Activated CD8-positive, alpha-beta memory T cell treated with anti-CD3 and anti-CD28 coated beads for 48 hours (primary cell): ENCODE measurements around the gene PROS1.
"Not testable (repeated sequence)": the region's sequence is repeated elsewhere in the genome, so short reads cannot be mapped to it uniquely, and the experiment has no call there.

ENCODE experiments used
- DNase-seq, 3 experiments: peaks; one replicate each; pipeline ENCODE4 v3.0.0-alpha.2; 2020; ENCODE audit warnings: low read depth in 2 of 3, low spot score in 2 of 3

Gene PROS1

DNA sequence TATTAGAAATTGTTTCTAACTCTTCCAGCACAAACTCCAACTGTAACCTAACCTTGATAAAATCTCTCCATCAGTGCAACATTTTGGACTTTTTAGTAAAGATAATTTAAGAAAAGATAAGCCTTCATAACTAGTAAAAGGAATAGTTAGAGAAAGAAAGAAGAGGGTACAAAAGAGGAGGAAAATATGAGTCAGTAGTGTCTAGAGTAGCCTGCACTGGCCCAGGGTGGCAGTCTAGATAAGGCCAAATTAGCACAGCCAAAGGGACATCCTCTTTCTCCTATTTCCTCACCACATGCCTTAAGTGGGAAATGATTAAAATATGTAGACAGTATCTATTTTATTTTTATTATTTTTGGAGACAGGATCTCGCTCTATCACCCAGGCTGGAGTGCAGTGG, 3.7 kb downstream of the PROS1 start:
- no peak for DNase-seq

DNA sequence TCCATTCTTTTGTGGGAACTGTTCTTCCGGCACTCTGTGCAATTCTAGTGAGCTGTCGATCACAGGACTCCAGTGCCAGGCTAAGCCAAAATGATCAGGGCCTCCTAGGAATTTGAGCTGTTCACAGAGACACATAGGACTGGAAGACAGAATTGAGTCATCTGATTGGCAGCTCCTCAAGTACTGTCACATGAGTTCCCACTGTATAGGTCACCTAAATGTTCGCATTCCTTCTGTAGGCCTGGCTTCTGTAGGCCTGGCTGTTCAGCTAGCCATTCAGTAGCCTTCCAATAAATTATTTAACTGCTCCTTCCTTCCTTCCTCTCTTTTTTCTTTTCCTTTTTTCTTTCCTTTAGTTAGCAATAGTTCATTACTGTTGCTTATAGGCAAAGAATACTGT, 4.3 kb downstream of the PROS1 start:
- DNase-seq = no peak

DNA sequence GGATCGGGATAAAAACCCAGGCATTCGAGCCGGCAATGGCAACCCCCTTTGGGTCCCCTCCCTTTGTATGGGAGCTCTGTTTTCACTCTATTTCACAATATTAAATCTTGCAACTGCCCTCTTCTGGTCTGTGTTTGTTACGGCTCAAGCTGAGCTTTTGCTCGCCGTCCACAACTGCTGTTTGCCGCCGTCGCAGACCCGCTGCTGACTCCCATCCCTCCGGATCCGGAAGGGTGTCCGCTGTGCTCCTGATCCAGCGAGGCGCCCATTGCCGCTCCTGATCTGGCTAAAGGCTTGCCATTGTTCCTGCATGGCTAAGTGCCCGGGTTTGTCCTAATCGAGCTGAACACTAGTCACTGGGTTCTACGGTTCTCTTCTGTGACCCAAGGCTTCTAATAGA, 8.6 kb downstream of the PROS1 start:
- DNase-seq = not testable (repeated sequence)

GRCh38 chr3:93962798-93963197, 10.9 kb downstream of the PROS1 start:
- no peak for DNase-seq

DNA sequence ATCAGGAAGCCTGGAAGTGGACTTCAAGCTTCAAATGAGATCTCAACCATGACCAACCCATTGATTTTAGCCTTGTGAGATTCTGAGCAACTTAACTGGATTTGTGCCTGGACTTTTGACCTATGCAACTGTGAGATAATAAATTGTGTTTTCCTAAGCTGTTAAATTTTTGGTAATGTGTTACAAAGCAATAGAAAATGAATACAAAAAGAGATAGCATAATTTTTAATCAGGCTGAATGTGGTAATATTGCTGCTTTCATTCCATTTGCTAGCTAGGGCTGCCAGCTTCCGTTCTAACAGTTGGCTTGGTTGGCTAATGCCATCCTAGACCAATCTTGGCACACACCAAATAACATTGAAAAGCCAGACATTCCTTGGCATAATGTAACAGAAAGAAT, 12.2 kb downstream of the PROS1 start:
- no peak for DNase-seq

GRCh38 chr3:93961026-93961425, 12.7 kb downstream of the PROS1 start:
- DNase-seq = no peak

DNA sequence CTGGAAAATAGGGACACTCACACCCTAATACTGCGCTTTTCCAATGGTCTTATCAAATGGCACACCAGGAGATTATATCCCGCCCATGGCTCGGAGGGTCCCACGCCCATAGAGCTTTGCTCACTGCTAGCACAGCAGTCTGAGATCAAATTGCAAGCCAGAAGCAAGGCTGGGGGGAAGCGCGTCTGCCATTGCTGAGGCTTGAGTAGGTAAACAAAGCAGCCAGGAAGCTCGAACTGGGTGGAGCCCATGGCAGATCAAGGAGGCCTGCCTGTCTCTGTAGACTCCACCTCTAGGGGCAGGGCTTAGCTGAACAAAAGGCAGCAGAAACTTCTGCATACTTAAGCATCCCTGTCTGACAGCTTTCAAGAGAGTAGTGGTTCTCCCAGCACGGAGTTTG, 23.7 kb downstream of the PROS1 start:
- not testable (repeated sequence) for DNase-seq

DNA sequence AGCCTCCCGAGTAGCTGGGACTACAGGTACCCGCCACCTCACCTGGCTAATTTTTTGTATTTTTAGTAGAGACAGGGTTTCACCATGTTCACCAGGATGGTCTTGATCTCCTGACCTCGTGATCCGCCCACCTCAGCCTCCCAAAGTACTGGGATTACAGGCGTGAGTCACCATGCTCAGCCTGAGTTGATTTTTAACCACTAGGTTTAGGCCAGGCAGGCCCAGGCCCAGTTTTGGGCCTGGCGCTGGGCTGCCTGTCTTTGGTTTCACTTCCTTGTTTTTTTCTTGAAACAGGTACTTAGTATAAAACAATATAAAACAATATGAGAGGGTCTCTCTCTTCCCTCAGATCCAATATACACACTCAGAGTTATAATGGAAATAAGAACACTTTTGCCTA, 36.2 kb downstream of the PROS1 start:
- not testable (repeated sequence) for DNase-seq

- DNase-seq = no peak
Observed at GRCh38 chr3:93936549-93936948, 37.1 kb downstream of the PROS1 start.

DNA sequence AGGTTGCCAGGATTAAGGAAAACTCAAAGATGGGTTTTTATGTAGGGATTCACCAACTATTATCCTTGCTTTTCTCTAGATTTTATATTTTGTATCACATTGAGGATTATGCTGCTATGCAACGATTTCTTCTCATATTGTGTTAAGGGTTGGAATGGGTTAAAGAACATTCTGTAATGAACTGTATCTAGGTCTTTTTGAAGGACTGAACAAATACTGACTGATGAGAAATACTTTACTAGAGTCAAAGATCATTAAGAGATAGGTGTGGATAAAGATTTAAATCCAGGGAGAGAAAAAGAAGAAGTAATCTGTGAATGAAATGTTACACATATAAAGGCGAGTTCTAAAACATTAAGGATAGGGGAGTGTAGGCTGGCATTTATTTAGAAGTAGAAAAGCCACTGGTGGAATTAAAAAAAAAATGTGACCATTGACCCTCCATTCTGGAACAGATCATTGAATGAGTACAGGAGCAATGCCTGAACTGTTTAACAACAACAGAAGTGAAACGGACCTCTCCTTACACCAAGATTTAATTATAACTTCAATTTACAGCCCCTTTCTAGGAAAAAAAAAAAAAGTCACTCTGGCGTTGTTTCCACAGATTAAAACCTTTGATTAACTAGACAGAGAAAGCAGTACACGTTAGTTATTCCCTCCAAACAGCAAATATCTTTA, 39.2 kb downstream of the PROS1 start:
- DNase-seq = no peak

DNA sequence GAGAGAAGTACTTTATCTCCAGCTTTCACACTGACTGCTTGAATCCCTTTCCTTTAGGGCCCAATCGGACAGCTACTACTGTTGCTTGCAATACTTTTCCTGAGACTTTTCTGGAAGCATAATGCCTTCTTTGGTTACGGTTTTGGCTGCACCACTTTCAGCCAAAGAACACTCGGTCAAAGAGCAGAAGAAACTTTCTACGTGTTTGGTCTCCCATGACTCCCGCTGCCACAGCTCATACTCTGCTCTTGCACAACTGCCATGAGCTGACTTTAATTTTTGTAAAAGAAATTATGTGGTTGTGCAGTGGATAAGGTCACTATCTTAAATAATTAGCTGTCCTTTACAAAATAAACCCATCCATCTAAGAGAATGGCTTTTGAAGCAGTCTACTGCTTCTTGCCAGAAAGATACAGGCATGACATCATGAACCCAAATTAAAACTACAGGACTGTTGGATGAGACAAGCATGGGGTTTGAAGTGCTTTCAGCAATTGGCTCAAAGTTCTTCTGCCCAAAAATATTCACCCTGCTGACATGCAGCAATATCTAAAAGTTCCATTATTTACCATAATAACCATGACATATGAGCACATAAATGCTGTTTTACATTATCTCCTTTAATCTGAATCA, 42.0 kb downstream of the PROS1 start:
- DNase-seq = no peak

GRCh38 chr3:93930041-93930440, 43.7 kb downstream of the PROS1 start:
- no peak for DNase-seq

DNA sequence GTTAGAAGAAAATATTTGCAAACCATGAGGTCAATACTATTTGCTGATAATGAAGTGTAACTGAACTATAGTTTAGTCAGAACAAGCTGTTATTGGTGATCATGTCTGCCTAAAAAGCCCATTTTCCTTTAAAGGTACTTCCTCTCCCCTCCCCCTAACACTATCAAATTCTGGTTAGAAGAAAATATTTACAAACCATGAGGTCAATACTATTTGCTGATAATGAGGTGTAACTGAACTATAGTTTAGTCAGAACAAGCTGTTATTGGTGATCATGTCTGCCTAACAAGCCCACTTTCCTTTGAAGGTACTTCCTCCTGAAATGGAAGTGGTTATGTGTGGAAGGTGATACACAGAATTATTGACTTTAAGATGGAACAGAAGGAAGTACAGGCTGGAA, 46.9 kb downstream of the PROS1 start:
- DNase-seq = no peak

DNA sequence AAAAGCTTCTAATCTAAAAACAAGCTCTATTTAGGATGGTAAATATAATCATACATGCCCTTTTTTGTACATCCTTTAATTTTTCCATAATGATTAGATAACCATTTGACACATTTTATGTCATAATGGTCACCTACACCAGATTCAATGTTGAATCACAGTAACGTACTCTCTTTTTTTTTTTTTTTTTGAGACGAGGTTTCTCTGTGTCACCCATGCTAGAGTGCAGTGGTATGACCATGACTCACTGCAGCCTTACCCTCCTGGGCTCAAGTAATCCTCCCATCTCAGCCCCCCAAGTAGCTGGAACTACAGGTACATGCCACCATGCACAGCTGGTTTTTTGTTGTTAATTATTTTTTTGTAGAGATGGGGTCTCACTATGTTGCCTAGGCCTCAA, 49.2 kb downstream of the PROS1 start:
- DNase-seq = no peak

DNA sequence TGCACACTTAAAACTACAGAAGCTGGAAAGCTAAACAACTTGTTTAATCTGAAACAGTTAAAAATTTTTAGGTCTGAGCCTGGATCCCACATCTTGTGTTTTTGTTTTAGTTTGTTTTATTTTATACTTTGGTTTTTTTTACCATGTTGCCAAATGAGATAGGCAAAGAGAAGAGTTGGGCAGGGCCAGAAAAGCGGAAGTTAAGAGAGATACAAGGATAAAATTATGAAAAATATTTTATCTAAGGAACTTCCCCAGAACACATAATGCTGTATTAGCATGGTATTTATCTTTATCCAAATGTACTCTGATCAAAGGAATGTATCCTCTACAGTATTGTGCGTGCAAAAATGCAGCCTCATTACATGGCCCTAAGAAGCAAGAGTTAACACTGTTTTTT, 50.7 kb downstream of the PROS1 start:
- DNase-seq = no peak

- DNase-seq = not testable (repeated sequence)
Observed at GRCh38 chr3:93917546-93918029, 56.1 kb downstream of the PROS1 start.

GRCh38 chr3:93913623-93914022, 60.1 kb downstream of the PROS1 start:
- DNase-seq = not testable (repeated sequence)

DNA sequence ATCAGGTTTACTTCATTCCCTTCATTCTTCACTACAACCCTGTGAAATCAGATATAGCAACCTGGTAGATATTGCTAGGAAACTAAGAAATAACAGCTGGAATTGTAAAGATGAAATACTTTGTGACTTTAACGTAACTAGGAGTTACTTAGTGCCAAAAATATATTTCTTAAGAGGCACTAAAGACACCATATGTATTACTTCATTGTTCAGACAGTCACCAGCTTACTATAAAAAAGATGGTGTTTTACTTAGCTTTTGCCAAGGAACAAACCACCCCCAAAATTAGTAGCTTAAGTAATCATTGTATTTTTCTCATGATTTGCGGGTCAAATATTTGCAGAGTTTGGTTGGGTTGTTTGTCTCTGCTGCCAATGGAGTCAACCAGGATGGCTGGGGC, 62.5 kb downstream of the PROS1 start:
- no peak for DNase-seq

- no peak for DNase-seq
Observed at GRCh38 chr3:93910097-93910496, 63.6 kb downstream of the PROS1 start.

- DNase-seq = no peak
Observed at GRCh38 chr3:93907132-93907531, 66.6 kb downstream of the PROS1 start.

DNA sequence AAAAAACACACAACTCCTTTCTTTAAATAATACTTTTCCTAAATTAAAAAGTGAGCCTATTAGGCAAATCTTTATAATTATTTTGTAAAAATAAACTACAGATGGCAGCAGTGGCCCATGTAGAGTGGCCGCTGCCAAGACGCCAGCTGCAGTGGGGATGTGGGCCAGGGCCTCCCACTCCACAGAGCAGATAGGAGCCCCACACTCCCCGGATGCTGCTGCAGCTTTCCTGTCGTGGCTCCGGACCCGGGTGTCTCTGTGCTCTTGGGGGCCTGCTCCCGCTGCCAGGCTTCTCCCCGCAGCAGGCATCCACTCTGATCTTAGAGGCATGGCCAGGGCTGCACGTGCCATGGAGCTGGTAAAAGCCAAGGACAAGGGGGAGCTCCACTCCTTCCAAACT, 67.5 kb downstream of the PROS1 start:
- DNase-seq = no peak

DNA sequence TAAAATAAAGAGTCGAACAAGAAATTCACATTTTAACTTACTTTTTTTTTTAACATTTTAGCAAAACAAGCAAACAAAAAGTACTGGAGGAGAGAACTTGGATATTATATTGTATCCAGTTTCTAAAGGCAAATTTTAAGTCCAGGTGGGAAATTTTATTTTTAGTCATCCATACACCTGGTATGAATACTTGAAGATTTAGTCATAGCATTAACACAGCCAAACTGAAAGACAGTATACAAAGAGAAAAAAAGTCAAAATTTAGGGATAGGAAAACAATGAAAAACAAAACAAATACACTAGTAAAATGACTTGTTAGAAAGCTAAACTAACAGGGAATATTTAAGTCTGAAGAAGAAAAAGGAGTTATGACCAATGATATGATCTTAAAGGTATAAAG, 69.1 kb downstream of the PROS1 start:
- DNase-seq = no peak
